ENCODE data around the gene VIP.
"Not testable (repeated sequence)": the region's sequence is repeated elsewhere in the genome, so short reads cannot be mapped to it uniquely, and the experiment has no call there.

VIP gene

DNA sequence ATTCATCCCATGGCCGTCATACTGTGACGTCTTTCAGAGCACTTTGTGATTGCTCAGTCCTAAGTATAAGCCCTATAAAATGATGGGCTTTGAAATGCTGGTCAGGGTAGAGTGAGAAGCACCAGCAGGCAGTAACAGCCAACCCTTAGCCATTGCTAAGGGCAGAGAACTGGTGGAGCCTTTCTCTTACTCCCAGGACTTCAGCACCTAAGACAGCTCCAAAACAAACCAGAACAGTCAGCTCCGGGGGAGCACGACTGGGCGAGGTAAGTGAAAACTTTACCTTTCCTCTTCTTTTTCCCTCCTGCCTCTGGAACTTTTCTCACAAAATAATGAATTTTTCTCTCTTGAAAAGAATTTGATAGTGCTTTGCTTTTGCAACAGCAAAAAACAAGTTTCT, at the start of gene VIP:
Gene VIP (plus strand): TSS at position 104 of the 400 bp plus-strand sequence. CDS start 1,381 bp downstream, outside the sequence.
- peak; percentile 55 for DNase-seq (ENCODE audit: low read depth)

DNA sequence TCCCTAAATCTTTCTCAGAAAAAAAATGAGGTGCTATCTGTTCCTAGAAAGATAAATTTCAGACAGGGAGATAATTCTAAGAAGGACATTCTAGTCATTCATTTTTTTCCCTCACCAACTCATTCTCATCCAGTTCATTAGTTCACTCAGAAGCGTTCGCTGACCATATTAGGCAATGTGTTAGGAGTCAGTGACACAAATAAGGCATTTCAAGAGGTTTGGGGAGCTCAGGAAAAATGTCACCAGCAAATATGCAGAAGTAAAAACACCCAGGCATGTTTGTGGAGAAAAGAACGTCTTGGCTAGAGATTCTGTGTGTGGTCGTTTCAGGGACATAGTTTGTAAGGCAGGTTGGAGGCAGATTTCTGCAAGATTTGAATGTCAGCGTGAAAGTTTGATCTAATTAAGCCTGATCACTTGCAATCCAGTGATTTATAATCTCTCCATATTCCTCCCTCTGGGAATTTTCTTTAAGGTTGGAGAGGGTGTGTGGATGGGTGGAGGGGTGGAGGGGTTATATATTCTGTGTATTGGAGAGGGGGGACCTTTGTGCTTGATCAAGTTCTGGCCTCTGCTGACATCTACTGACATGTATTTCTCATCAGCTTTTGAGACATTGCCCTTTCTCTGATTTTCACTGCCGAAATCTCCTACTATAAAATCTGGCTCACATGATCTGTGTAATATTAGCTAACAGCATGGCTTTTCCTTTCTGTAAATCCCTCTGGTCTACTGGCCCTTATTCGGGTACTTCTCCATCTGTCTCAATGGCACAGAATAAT, 49.3 kb upstream of the VIP start:
- peak; percentile 23 for DNase-seq (ENCODE audit: low read depth)

DNA sequence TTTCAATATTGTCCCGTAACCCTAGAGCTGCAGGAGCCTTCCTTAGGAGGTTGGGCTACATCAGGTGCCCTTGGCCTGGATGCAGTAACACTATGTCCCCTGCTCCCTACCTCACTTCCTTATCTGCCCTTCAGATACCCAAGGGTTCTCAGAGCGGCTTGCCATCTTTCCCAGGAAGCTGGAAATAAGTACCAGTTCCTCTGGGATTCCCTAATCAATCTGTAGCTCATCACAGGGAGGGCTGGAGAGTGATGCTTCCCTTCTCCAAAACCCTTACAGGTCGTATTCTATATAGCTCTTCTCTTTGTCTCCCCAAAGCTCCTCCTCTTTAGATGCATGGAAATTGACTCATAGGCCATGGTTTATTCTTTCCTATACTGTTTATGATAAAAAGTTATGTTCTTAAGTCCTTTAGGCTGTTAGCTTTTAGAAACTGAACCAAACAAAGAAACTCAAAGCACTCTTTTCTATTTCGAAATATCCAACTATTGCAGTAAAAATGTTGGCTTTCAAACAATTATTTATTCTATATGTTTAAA, 48.7 kb upstream of the VIP start:
- DNase-seq (ENCODE audit: low read depth): peak; percentile 15

DNA sequence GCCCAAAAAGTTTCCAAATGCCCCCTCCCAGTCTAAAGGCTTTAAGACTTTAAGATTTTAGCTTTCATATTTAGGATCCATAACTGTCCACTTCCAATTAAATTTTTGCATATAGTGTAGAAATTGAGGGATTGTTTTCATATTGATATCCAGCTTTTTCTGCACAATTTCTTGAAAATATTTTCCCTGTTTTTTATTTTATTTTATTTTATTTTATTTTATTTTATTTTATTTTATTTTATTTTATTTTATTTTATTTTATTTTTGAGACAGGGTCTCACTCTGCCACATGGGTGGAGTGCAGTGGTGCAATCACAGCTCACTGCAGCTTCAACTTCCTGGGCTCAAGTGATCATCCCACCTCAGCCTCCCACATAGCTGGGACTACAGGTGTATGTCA, 46.8 kb upstream of the VIP start:
- DNase-seq (ENCODE audit: low read depth): not testable (repeated sequence)

DNA sequence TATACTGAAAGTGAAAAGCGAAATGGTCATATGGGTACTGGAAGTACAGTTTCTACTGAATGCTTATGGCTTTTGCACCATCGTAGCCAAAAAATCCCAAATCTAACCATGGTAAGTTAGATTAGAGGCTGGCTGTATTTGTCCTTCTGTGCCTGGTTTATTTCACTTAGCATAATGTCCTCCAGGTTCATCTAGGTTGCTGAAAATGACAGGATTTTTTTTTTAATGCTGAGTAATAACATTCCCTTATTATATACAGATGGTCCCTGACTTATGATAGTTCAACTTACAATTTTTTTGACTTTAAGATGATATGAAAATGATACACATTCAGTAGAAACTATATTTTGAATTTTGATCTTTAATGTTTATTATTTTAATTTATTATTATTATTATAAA, 45.3 kb upstream of the VIP start:
- DNase-seq (ENCODE audit: low read depth): no peak

DNA sequence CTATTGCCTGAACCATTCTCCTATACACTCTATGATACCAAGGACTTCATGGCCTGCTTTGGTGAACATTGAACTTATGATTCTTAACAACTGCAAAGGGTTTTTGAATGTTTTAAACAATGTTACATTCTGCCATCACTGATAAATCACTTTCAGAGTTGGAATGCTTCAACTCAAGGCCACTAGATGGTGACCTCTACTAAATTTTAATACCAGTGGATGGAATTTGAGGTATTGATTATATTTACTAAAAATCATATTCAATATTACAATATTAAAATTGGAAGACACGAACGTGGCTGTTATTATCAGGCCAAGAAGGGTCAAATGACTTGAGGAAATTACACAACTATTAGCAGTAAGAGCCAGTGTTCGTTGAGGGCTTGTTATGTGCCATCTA, 34.3 kb upstream of the VIP start:
- DNase-seq (ENCODE audit: low read depth): no peak

DNA sequence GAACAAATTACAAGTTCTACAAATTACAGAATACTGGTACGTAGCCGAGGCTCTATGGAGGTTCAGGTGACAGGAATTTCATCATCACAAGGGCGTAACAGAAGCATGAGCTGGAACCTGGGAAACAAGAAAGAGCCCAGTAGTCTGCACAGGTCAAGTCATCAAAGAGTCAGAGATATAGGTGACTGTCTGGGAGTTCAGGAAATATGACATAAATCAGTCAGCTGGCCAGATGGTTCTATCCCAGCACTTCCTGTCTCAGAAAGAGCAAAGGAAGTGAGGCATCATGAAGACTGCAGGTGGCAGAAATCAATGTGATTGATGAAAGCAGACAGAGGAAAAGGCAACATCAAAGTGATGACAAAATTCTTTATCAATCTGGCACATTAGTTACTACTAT, 29.6 kb upstream of the VIP start:
- peak; percentile 69 for DNase-seq (ENCODE audit: low read depth)

DNA sequence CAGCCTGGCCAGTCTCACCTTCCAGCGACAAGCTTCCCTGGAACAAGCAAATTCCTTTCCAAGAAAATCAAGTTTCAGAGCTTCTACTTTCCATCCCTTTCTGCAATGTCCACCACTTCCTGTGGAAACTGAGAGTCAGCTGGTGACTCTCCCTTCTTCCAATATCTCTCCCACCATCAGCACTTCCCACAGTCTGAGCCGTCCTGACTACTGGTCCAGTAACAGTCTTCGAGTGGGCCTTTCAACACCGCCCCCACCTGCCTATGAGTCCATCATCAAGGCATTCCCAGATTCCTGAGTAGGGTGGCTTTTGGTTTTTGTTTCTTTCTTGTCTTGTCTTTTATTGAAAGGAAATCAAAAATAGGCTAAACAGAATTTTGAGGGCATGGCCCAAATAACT, 28.6 kb upstream of the VIP start:
- peak; percentile 40 for DNase-seq (ENCODE audit: low read depth)

DNA sequence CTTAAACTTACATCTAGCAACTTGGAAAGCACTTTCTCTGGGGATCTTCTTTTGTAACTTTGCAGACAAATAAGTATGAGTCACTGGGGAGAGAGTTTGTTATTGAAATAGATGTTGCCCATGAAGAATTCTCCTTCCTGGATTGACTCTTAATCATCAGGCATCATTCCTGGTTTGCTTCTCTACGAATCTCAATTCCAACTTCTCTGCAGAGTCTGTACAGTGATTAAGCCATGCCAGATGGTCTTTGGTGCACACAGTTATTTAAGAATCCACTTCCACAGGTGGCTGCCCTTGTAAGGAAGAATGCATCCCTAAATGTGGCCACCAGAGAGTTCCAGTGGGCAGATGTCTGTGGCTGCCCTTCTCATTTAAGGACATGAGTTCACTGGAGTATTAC, 27.2 kb upstream of the VIP start:
- DNase-seq (ENCODE audit: low read depth): peak; percentile 66

DNA sequence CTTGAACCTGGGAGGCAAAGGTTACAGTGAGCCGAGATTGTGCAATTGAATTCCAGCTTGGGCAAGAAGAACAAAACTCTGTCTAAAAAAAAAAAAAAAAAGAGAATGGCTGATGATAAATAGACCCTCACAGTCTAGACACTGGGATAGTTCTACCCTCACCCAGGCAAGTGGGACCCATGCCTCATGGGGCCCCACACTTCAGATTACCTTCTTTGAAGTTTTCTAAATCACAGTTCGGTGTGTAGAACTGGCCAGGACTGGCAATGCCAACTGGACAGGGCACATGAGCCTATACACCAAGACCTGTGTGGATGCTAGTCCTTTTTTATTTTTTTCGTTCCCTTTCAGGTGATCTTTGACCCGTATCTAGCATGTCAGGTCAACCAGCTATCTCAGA, 24.3 kb upstream of the VIP start:
- DNase-seq (ENCODE audit: low read depth): no peak

DNA sequence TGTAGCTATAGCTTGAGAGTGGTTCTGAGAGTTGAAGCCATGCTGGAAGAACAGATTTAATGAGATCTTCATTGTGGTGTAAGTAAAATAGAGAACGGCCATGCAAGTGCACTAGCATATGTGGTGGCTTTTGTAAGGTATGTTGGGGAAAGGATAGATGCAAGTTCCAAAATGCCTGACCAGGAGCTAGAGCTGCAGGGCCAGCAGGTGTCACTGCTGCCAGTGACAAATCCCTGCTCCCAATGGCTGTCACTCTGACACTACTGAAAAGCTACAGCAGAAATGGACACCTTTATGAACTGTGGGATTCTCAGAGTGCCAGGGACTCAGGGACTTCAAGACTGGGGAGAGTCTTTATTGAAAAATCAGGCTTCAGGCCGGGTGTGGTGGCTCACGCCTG, 23.1 kb upstream of the VIP start:
- DNase-seq (ENCODE audit: low read depth): no peak

DNA sequence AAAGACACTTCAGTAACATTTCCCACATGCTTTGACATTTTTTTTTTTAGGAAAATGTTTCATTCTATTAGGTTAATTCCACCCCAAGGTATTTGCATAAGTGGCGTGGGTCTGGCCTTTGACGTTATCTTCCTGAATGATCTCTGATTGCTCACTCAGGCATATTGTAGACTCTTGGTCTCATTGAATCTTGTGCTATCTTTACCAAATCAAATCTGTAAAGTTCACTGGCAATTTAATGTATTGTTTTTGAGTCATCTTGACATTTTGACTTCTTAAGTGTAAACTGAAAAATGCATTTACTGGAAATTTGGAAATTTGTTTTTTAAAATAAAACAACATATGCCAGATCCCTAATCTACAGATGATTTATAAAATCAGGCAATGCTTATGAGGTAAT, 16.0 kb upstream of the VIP start:
- DNase-seq (ENCODE audit: low read depth): no peak

DNA sequence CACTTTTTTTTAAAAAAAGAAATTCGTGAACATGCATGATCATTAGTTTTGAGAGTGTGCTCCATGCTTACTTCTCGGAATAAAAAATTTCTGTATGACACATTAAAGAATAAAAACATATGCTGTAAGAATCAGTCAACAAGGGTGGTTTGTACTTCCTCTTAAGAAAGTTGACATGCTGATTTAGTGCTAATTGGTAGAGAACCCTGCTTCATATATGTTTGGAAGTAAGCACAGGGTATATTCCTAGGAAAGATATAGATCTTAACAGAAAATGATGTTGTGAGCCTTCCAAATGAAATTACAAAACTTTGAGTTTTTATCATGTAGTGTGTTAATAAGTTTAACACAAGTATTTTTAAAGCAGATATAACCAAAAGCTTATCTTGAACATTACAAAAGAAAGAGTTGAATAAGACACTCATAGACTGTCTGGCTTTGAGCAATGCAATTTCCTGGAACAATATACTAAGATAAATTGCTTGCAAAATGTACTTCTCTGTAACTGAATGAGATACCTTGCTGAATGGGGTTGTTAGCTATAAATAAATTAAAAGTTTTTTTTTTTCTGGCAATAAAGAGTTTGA, 13.8 kb upstream of the VIP start:
- no peak for DNase-seq (ENCODE audit: low read depth)

DNA sequence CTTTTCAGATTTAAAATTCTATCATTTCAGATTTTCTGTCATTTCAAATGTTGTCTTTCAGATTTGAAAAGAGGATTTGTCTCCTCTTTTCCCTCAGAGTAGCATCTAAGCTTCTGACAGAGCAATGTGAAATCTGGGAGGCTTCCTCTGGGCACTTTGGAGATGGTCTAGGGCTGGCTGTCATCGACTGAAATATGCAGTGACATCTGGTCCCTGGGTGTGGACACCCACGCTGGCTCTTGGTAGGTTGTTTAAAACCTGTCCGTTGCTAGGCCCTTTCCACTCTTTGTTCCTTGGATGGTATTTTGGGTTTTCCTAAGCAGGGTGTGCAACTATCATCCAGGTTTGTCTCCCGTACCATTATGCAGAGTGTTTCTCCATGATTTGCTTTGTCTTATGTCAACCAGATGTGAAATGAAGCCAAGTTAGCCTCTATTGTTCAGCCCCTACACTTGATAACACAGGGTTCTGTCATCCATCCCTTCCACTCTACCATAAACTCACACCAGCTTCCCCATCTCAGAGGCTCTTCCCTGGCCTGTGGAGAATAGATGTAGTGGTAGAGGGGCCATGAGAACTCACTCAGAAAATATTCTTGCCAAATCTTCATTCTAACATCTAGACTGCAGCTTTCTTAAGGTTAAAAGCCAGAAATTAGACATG, 5.0 kb upstream of the VIP start:
- DNase-seq (ENCODE audit: low read depth): no peak

DNA sequence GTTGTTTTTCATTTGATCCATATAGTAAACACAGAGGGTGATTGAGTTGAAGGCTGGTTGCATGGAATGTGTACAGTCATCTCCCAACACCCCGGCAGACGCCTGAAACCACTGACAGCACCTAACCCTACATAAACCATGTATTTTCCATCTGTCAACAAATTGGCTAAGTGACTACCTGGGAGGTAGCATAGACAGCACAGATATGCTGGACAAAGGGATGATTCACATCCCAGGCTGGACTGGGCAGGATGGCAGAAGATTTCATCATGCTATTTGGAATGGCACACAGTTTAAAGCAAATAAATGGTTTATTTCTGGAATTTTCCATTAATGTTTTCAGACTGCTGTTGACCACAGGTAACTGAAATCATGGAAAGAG, 4.4 kb upstream of the VIP start:
- DNase-seq (ENCODE audit: low read depth): peak; percentile 55

DNA sequence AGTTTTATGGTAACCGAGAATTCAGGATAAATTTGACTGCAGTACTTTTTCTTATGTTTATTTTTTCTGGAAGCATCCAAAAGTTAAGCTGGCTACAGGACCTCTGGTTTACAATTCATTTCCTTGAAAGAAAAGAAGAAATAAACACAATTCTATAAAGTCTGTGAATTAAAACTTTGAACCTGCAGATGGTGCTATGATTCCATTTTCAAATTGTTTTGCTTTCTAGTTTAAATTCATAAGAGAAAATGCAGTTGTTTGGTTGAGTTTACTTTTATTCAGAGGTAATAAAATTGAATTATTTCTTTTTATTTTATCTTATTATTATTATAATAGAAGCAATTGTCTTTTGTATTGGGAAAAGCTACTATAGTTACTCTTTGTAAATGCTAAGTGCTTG, 1.8 kb upstream of the VIP start:
- DNase-seq (ENCODE audit: low read depth): peak; percentile 30

DNA sequence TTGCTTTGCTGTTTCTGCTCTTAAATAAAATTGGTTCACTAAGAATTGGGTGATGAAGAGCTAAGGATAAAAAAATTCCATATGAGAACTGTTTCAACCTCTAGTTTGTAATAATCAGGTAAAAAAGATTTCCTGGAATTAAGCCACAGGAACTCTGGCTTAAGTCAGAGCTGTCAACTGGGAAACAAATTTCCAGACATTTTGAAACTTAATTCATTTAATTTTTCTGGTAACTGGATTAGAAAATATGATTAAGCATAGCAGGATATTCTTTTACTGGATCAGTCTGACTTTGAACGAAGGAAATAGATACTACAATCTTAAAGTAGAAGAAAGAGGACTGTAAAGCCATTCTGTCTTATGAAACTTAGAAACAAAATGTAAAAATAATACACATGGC, 1.3 kb upstream of the VIP start:
- DNase-seq (ENCODE audit: low read depth): no peak

DNA sequence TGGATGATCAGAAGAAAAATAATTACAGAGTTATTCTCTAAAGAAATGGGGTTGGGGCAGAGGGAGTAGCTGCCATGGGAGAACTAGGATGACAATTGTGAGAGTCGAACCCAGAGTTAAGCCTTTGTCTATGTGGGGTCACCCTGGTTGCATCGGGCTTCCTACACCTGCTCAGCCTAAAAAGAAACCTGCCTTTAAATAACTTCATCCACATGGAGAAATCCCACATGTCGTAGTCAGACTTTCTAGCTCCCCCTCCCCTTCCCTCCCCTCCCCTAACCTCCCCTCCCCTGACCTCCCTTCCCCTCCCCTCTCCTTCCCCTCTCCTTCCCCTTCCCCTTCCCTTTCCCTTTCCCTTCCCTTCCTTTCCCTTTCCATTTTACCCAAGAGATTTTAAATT, 14.7 kb downstream of the VIP start:
- DNase-seq (ENCODE audit: low read depth): no peak

DNA sequence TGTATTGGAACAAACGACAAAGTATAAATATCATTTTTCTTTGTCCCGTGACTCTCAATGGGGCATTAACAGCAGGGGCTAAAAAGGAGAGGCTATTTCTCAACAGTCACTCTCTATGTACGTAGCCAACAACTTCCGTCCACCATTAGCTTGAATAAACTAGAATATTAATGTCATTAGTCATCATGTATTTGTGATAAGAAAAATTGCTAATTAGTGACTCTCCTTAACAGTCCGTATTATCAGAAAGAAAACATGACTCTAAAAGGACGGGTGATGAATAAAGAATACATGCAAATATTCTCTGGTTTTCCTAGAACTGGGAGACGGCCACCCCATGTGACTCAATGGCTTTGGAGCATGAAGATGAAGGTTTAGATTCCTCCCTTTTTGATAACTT, 18.6 kb downstream of the VIP start:
- DNase-seq (ENCODE audit: low read depth): no peak

DNA sequence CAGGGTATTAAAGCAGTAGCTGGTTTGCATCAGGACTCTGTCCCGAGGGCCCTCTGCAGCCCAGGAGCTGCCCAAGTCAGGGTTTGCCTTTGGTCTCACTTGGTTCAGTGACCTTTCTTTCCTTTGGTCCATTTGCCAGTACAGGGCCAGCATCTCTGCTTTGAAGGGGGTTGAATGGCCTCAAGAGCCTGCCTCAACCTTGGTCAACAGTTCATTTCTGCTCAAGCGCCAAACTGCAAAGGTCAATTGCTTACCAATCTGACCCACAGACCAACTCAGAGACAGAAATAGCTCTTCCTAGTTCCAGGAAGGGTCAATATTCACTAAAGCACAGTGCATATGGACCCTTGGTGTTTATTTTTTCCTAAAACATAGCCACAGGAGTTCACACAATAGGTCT, 19.4 kb downstream of the VIP start:
- DNase-seq (ENCODE audit: low read depth): no peak

DNA sequence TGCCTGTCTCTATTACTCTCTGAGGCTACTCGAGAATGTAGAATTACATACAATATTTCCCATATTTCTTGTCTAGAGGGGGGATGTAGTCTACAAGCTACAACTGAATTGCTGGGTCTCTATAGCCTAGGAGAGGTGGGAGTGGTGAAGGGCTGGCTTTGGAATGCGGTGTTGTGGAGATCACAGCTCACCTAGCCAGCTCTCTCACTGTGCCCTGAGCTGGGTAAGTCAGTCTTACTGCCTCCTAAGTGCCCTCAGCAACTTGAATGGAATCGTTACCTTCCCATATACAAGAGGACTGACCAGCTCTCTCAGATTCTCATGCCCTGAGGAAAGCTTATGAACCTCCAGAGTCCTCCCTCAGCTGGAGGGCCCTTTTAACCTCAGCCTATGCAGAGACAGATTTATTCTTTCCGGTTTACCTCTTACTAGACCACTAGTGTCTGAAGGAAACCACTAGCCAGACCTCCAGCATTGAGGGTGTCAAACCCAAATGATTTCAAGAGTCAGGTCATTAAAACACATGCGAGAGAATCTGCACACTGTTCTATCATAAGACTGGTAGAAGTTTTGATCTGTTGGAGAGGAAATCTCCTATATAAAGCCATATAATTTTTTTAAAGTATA, 20.6 kb downstream of the VIP start:
- DNase-seq (ENCODE audit: low read depth): no peak

DNA sequence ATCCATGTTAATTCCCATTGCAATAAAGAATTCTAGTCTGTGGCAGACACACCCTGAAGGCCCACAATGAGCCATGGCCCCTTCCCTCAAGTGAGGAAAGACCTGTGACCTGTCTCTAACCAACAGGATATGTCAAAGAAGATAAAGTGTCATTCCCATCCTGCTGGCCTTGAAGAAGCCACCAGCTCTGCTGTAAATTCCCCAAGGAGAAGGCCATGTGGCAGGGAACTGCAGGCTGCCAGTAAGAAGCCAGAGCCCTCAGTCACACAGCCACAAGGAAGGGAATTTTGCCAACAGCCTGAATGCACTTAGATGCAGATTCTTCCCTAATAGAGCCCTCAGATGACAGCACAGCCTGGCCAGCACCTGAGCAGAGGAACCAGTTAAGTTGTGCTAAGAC, 24.8 kb downstream of the VIP start:
- no peak for DNase-seq (ENCODE audit: low read depth)

DNA sequence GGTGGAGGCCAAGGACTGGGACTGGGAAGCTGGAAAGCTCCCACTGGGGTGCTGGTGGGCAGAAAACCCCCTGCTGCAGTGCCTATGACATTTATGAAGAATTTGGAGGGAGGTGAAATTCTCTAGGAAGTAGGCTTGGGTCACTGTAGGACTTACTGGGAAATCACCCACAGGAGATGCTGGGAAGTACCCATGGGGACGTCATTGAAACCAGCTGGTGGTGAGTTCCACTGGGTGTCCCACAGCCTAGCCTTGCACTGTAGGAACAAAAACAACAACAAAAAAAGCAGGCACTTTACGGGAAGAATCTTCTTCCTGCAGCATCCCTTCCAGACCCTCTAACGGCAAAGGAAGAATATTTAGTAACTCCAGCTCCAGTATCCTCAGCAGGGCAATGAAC, 26.2 kb downstream of the VIP start:
- no peak for DNase-seq (ENCODE audit: low read depth)
